Astrocyte (in vitro differentiated cells and primary cell): Measurements from ENCODE around the gene MELK. TPM values are rescaled to one million over a fixed set of nuclear protein-coding genes. Genes with fewer than 3 reads are reported as not detected.

Experiments
- DNase-seq: peaks from one replicate; pipeline ENCODE4 v3.0.0-alpha.2; 2010; ENCODE audit warnings: low read depth
- FAIRE-seq: peaks from 2 replicates; lab custom pipeline; 2011; peaks lifted over from hg19 to GRCh38; lab: Jason Lieb, UNC
- H2AFZ ChIP-seq: 2 replicates; pipeline ENCODE4 v1.6.0; 2012; ENCODE audit warnings: low read depth, low read length, inconsistent platforms
- H3K27ac ChIP-seq: 2 replicates; pipeline ENCODE4 v1.5.1; 2011; ENCODE audit warnings: low read depth, low read length, inconsistent platforms
- H3K27me3 ChIP-seq: 2 replicates; pipeline ENCODE4 v1.6.0; 2011; ENCODE audit warnings: low read length, inconsistent platforms; ENCODE audit not compliant: insufficient read depth
- H3K36me3 ChIP-seq: 2 replicates; pipeline ENCODE4 v1.5.1; 2011; ENCODE audit warnings: low read length, inconsistent platforms; ENCODE audit not compliant: insufficient read depth
- H3K4me1 ChIP-seq: 2 replicates; pipeline ENCODE4 v1.5.1; 2011; ENCODE audit warnings: low read length, inconsistent platforms; ENCODE audit not compliant: insufficient read depth
- H3K4me2 ChIP-seq: 2 replicates; pipeline ENCODE4 v1.6.0; 2012; ENCODE audit warnings: low read length, inconsistent platforms
- H3K4me3 ChIP-seq: 2 replicates; pipeline ENCODE4 v1.5.1; 2011; ENCODE audit warnings: low read depth, mild to moderate bottlenecking, low read length, inconsistent platforms; ENCODE audit not compliant: insufficient read depth
- H3K79me2 ChIP-seq: 2 replicates; pipeline ENCODE4 v1.6.0; 2012; ENCODE audit warnings: mild to moderate bottlenecking, low read length, inconsistent platforms; ENCODE audit not compliant: insufficient read depth
- H3K9ac ChIP-seq: 2 replicates; pipeline ENCODE4 v1.6.0; 2012; ENCODE audit warnings: mild to moderate bottlenecking, low read length, inconsistent platforms
- H3K9me3 ChIP-seq: 2 replicates; pipeline ENCODE4 v1.5.1; 2012; ENCODE audit warnings: low read depth, mild to moderate bottlenecking, low read length, inconsistent platforms; ENCODE audit not compliant: insufficient read depth
- H4K20me1 ChIP-seq: 2 replicates; pipeline ENCODE4 v1.6.0; 2012; ENCODE audit warnings: low read length, inconsistent platforms; ENCODE audit not compliant: insufficient read depth
- H3K27ac Mint-ChIP-seq: one replicate; pipeline ENCODE4 v1.8.0; 2021; ENCODE audit warnings: mild to moderate bottlenecking, mixed read lengths; ENCODE audit not compliant: unreplicated experiment
- H3K27me3 Mint-ChIP-seq: one replicate; pipeline ENCODE4 v1.8.0; 2021; ENCODE audit warnings: low read depth, mixed read lengths; ENCODE audit not compliant: unreplicated experiment
- H3K36me3 Mint-ChIP-seq: one replicate; pipeline ENCODE4 v1.8.0; 2021; ENCODE audit warnings: low read depth, mixed read lengths; ENCODE audit not compliant: unreplicated experiment
- H3K4me1 Mint-ChIP-seq: one replicate; pipeline ENCODE4 v1.8.0; 2021; ENCODE audit warnings: low read depth, mixed read lengths; ENCODE audit not compliant: unreplicated experiment
- H3K4me3 Mint-ChIP-seq: one replicate; pipeline ENCODE4 v1.8.0; 2021; ENCODE audit warnings: mild to moderate bottlenecking, moderate library complexity, mixed read lengths; ENCODE audit not compliant: unreplicated experiment
- H3K9me3 Mint-ChIP-seq: one replicate; pipeline ENCODE4 v1.8.0; 2021; ENCODE audit warnings: mild to moderate bottlenecking, mixed read lengths; ENCODE audit not compliant: unreplicated experiment
- EZH2 ChIP-seq: IDR thresholded peaks from 2 replicates; pipeline ENCODE4 v1.6.1; 2012; ENCODE audit warnings: mild to moderate bottlenecking, low read length, inconsistent platforms; ENCODE audit not compliant: insufficient read depth
- total RNA-seq: library from RNA; stranded (reverse); gene quantifications from 2 replicates; pipeline ENCODE4 v1.2.1, GENCODE V29; 2021
- TF ChIP-seq, protein P1 (sequence below): IDR thresholded peaks from 2 replicates; pipeline ENCODE4 v1.5.1; 2011; ENCODE audit warnings: low read depth, mild to moderate bottlenecking, inconsistent platforms, low read length, moderate library complexity; ENCODE audit not compliant: insufficient read depth

Gene MELK
- total RNA-seq, 1 donor from 2014 or later: 12.3 TPM

DNA sequence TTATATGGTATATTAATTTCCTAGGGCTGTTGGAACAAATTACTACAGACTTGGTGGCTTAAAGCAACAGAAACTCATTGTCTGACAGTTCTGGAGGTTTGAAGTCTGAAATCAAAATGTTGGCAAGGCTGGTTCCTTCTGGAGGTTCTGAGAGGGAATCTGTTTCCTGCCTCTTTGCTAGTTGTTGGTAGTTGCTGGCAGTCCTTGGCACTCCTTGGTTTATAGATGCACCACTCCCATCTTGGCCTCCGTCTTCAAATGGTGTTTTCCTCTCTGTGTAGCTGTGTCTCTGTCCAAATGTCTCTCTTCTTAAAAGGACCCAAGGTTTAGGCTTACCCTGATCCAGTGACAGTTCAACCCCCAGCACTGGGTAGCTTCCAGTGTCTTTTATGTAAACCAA is 17.5 kb downstream of the MELK start:
- Mint-ChIP-seq H3K27me3 (no peaks in the 10 kb centered on the region), H3K36me3 (peaks cover 2% of the 10 kb centered on the region), H3K9me3 (no peaks in the 10 kb centered on the region), H3K4me3 (no peak overlapping the region), H3K4me1 (peaks cover 2% of the 10 kb centered on the region), H3K27ac (no peak overlapping the region)
- no peak overlapping the region for H3K9ac ChIP-seq
- H3K4me3 ChIP-seq: no peak overlapping the region
- H2AFZ ChIP-seq: no peak overlapping the region
- H3K79me2 ChIP-seq: peaks cover 68% of the 10 kb centered on the region
- no peaks in the 10 kb centered on the region for H4K20me1 ChIP-seq
- H3K27ac ChIP-seq: no peak overlapping the region
- H3K4me1 ChIP-seq: no peaks in the 10 kb centered on the region
- no peak overlapping the region for H3K4me2 ChIP-seq
- H3K36me3 ChIP-seq: peaks cover 20% of the 10 kb centered on the region
- TF ChIP-seq, protein P1, sequence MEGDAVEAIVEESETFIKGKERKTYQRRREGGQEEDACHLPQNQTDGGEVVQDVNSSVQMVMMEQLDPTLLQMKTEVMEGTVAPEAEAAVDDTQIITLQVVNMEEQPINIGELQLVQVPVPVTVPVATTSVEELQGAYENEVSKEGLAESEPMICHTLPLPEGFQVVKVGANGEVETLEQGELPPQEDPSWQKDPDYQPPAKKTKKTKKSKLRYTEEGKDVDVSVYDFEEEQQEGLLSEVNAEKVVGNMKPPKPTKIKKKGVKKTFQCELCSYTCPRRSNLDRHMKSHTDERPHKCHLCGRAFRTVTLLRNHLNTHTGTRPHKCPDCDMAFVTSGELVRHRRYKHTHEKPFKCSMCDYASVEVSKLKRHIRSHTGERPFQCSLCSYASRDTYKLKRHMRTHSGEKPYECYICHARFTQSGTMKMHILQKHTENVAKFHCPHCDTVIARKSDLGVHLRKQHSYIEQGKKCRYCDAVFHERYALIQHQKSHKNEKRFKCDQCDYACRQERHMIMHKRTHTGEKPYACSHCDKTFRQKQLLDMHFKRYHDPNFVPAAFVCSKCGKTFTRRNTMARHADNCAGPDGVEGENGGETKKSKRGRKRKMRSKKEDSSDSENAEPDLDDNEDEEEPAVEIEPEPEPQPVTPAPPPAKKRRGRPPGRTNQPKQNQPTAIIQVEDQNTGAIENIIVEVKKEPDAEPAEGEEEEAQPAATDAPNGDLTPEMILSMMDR: no peak
- no peak for TF ChIP-seq EZH2
- FAIRE-seq (no peak), DNase-seq (no peak)
- H3K27me3 ChIP-seq: no peaks in the 10 kb centered on the region
- no peaks in the 10 kb centered on the region for H3K9me3 ChIP-seq

DNA sequence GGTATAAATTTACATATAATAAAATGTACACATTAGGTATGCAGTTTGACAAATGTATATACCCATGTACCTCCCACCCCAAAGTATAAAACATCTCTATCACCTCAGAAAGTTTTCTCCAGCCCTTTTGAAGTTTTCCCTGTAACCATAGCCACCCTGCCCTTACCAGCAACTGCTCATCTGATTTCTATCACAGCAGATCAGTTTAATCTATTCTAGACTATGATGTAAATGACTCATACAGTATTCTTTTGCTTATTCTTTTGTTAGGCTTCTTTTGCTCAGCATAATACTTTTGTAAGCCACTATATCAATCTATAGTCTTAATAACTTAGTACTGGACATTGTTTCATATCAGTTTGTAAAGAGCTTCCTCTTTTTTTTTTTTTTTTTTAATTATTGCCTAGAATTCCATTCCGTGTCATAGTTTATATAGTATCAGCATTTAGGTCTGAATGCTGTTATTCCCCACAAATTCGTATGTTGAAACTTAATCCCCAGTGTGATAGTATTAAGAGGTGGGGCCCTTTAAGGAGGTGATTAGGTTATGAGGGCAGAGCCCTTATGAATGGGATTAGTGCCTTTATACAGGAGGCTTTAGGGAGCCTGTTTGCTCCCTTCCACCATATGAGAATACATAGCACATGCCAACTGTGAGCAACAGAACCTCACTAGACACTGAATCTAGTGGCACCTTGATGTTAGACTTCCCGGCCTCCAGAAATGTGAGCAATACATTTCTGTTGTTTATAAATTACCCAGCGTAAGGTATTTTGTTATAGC is 20.3 kb downstream of the MELK start:
- DNase-seq: no peak
- no peaks in the 10 kb centered on the region for H3K27me3 Mint-ChIP-seq
- H3K4me3 Mint-ChIP-seq: no peak overlapping the region
- H3K36me3 Mint-ChIP-seq: peaks cover 2% of the 10 kb centered on the region
- Histone ChIP-seq H3K79me2 (peaks cover 51% of the 10 kb centered on the region), H3K4me1 (peaks cover 4% of the 10 kb centered on the region), H3K36me3 (peaks cover 22% of the 10 kb centered on the region), H3K27ac (no peak overlapping the region), H3K27me3 (no peaks in the 10 kb centered on the region), H3K4me3 (no peak overlapping the region), H4K20me1 (no peaks in the 10 kb centered on the region), H3K9ac (no peak overlapping the region), H3K9me3 (no peaks in the 10 kb centered on the region), H3K4me2 (no peak overlapping the region), H2AFZ (no peak overlapping the region)
- H3K4me1 Mint-ChIP-seq: peaks cover 9% of the 10 kb centered on the region
- TF ChIP-seq, protein P1: no peak
- no peak for TF ChIP-seq EZH2
- no peak for FAIRE-seq
- H3K9me3 Mint-ChIP-seq: no peaks in the 10 kb centered on the region
- H3K27ac Mint-ChIP-seq: no peak overlapping the region

DNA sequence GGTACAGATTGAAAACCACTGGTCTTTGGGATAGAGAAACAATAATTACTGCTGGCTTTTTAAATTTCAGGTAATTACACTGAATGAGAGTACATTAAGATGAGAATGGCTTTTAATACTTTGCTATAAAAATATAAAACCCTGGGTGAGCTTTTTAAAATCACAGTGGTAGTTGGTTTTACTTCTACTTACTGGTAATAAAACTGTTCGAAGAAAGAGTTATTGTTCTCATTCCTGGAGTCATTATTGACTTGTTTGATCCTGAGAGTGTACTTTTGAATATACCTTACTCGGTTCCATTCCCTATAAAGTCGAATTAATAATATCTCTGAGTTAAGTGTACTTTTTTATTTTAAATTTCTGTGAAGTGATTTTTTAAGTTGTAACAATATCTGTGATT is 21.5 kb downstream of the MELK start:
- H3K27ac Mint-ChIP-seq: no peak overlapping the region
- FAIRE-seq: no peak
- Histone ChIP-seq H3K27ac (no peak overlapping the region), H3K36me3 (peaks cover 20% of the 10 kb centered on the region), H4K20me1 (no peaks in the 10 kb centered on the region), H2AFZ (no peak overlapping the region), H3K4me2 (no peak overlapping the region), H3K9me3 (no peaks in the 10 kb centered on the region), H3K79me2 (peaks cover 42% of the 10 kb centered on the region), H3K4me1 (peaks cover 8% of the 10 kb centered on the region), H3K27me3 (no peaks in the 10 kb centered on the region), H3K4me3 (no peak overlapping the region), H3K9ac (no peak overlapping the region)
- H3K4me1 Mint-ChIP-seq: peaks cover 13% of the 10 kb centered on the region
- peaks cover 2% of the 10 kb centered on the region for H3K36me3 Mint-ChIP-seq
- H3K9me3 Mint-ChIP-seq: no peaks in the 10 kb centered on the region
- no peak for DNase-seq
- TF ChIP-seq, protein P1: no peak
- TF ChIP-seq EZH2: no peak
- H3K4me3 Mint-ChIP-seq: no peak overlapping the region
- no peaks in the 10 kb centered on the region for H3K27me3 Mint-ChIP-seq
